Neural progenitor cell (in vitro differentiated cells): Measurements from ENCODE around the gene COG5. TPM values are rescaled to one million over a fixed set of nuclear protein-coding genes. Genes with fewer than 3 reads are reported as not detected.

Source experiments
- DNase-seq: peaks from one replicate; pipeline ENCODE4 v3.0.0-alpha.2; 2016; ENCODE audit warnings: low spot score
- H2AFZ ChIP-seq: fragments of 200-600 bp; sonication (generic); replicated peaks from 2 replicates; pipeline ENCODE4 v1.6.1; 2016; ENCODE audit warnings: antibody characterized with exemption
- H3F3A ChIP-seq: fragments of 200-600 bp; sonication (generic); 2 replicates; pipeline ENCODE4 v1.6.1; 2016; ENCODE audit warnings: antibody characterized with exemption, low read depth
- H3K27ac ChIP-seq: fragments of 200-600 bp; sonication (generic); 2 replicates; pipeline ENCODE4 v1.5.1; 2016; ENCODE audit warnings: mild to moderate bottlenecking
- H3K27me3 ChIP-seq: fragments of 200-600 bp; sonication (generic); 2 replicates; pipeline ENCODE4 v1.6.1; 2016; ENCODE audit warnings: mild to moderate bottlenecking, moderate library complexity
- H3K36me3 ChIP-seq: fragments of 200-600 bp; sonication (generic); 2 replicates; pipeline ENCODE4 v1.5.1; 2016
- H3K4me1 ChIP-seq: fragments of 200-600 bp; sonication (generic); 2 replicates; pipeline ENCODE4 v1.6.1; 2016; ENCODE audit warnings: mixed run types
- H3K4me2 ChIP-seq: fragments of 200-600 bp; sonication (generic); 2 replicates; pipeline ENCODE4 v1.6.1; 2016
- H3K4me3 ChIP-seq: fragments of 200-600 bp; sonication (generic); 2 replicates; pipeline ENCODE4 v1.5.1; 2016
- H3K79me2 ChIP-seq: fragments of 200-600 bp; sonication (generic); 2 replicates; pipeline ENCODE4 v1.6.1; 2016; ENCODE audit warnings: low read depth
- H3K9ac ChIP-seq: fragments of 200-600 bp; sonication (generic); 2 replicates; pipeline ENCODE4 v1.6.1; 2016
- H3K9me3 ChIP-seq: fragments of 200-600 bp; sonication (generic); 2 replicates; pipeline ENCODE4 v1.5.1; 2016; ENCODE audit warnings: low read depth
- H4K20me1 ChIP-seq: fragments of 200-600 bp; sonication (generic); 2 replicates; pipeline ENCODE4 v1.6.1; 2016; ENCODE audit warnings: low read depth
- H3K27ac Mint-ChIP-seq: 3 replicates; pipeline ENCODE4 v1.8.0; 2021; ENCODE audit warnings: mixed read lengths
- H3K27me3 Mint-ChIP-seq: 2 replicates; pipeline ENCODE4 v1.8.0; 2022; ENCODE audit warnings: low read depth, mild to moderate bottlenecking, inconsistent platforms, moderate library complexity, mixed read lengths; ENCODE audit not compliant: insufficient read depth
- H3K36me3 Mint-ChIP-seq: 3 replicates; pipeline ENCODE4 v1.8.0; 2021; ENCODE audit warnings: mixed read lengths
- H3K4me1 Mint-ChIP-seq: 3 replicates; pipeline ENCODE4 v1.8.0; 2021; ENCODE audit warnings: mixed read lengths
- H3K4me3 Mint-ChIP-seq: 3 replicates; pipeline ENCODE4 v1.8.0; 2021; ENCODE audit warnings: mild to moderate bottlenecking, moderate library complexity, mixed read lengths
- H3K9me3 Mint-ChIP-seq: 3 replicates; pipeline ENCODE4 v1.8.0; 2020; ENCODE audit warnings: mixed read lengths
- EZH2 ChIP-seq: fragments of 200-600 bp; sonication (generic); IDR thresholded peaks from 2 replicates; pipeline ENCODE4 v1.6.1; 2017; ENCODE audit warnings: antibody characterized with exemption, mild to moderate bottlenecking, moderate library complexity
- EZH2phosphoT487 ChIP-seq: fragments of 200-600 bp; sonication (generic); IDR thresholded peaks from 2 replicates; pipeline ENCODE4 v1.6.1; 2017; ENCODE audit warnings: antibody characterized with exemption
- total RNA-seq: library from RNA; depleted of rRNA; stranded (reverse); fragments of >200 nt; gene quantifications from 2 replicates; pipeline ENCODE4 v1.2.3, GENCODE V29; 2015; ENCODE audit warnings: low replicate concordance
- TF ChIP-seq, protein P1 (sequence below): fragments of 200-600 bp; sonication (generic); IDR thresholded peaks from 2 replicates; pipeline ENCODE4 v1.5.1; 2017; ENCODE audit warnings: antibody characterized with exemption, mild to moderate bottlenecking

COG5 gene
- total RNA-seq, 1 donor from 2014 or later, result 90.5 TPM

DNA sequence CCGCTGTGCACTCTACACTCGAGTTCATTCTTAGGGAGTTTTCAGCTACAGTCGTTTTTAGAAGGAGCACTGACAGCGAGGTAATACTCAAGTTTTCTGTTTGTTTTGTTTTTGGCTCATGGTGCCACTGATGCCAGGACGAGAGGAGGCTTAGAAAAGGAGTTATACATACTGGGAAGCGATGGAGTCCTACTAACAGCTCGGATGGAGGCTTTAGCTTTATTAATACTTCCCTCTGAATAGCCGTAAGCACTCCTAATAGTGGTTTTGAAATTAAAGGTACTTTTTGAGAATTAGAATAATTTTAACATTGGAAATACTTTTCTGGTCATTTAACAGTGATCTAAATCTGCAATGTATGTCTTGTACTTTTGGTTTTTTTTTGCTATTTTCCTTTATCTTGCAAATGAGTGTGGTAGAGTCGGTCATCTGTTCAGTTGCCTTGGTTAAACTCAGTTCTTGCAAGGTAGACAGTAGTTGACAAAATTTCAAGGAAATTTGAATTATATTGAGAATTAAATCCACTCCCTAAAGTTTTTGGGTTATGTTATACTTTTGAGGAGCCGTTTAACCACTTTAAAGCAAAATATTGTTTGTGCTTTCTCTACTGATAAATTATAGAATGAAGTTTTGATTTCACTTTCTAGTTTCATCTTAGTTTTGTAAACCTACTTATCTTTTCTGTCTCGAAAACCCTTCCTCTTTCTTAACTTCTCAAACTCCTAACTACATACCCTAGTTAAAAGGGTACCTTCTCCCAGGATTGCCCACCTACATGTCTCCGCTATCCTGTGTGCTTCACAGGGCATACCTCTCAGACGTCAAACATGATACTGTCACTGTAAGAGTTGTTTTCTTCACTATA lies 393.4 kb downstream of the COG5 start:
- no peak for DNase-seq
- H2AFZ ChIP-seq, result no peak overlapping the region
- peaks cover 42% of the 10 kb centered on the region for H3K4me1 Mint-ChIP-seq
- H4K20me1 ChIP-seq, result peaks cover 37% of the 10 kb centered on the region
- no peaks in the 10 kb centered on the region for H3K27me3 ChIP-seq
- no peaks in the 10 kb centered on the region for H3K36me3 ChIP-seq
- H3F3A ChIP-seq, result peaks cover 49% of the 10 kb centered on the region
- H3K9me3 Mint-ChIP-seq, result no peaks in the 10 kb centered on the region
- peaks cover 36% of the 10 kb centered on the region for H3K4me1 ChIP-seq
- H3K27ac Mint-ChIP-seq, result peak overlapping the region; percentile 72
- H3K9ac ChIP-seq, result peak overlapping the region; percentile 42
- TF ChIP-seq EZH2phosphoT487 (no peak), EZH2 (no peak)
- TF ChIP-seq, protein P1, sequence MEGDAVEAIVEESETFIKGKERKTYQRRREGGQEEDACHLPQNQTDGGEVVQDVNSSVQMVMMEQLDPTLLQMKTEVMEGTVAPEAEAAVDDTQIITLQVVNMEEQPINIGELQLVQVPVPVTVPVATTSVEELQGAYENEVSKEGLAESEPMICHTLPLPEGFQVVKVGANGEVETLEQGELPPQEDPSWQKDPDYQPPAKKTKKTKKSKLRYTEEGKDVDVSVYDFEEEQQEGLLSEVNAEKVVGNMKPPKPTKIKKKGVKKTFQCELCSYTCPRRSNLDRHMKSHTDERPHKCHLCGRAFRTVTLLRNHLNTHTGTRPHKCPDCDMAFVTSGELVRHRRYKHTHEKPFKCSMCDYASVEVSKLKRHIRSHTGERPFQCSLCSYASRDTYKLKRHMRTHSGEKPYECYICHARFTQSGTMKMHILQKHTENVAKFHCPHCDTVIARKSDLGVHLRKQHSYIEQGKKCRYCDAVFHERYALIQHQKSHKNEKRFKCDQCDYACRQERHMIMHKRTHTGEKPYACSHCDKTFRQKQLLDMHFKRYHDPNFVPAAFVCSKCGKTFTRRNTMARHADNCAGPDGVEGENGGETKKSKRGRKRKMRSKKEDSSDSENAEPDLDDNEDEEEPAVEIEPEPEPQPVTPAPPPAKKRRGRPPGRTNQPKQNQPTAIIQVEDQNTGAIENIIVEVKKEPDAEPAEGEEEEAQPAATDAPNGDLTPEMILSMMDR, result no peak
- peak overlapping the region; percentile 88 for H3K4me2 ChIP-seq
- H3K9me3 ChIP-seq, result no peaks in the 10 kb centered on the region
- no peaks in the 10 kb centered on the region for H3K36me3 Mint-ChIP-seq
- H3K4me3 ChIP-seq, result peak overlapping the region; percentile 85
- peak overlapping the region; percentile 92 for H3K4me3 Mint-ChIP-seq
- peaks cover 54% of the 10 kb centered on the region for H3K79me2 ChIP-seq
- no peaks in the 10 kb centered on the region for H3K27me3 Mint-ChIP-seq
- peak overlapping the region; percentile 99 for H3K27ac ChIP-seq

DNA sequence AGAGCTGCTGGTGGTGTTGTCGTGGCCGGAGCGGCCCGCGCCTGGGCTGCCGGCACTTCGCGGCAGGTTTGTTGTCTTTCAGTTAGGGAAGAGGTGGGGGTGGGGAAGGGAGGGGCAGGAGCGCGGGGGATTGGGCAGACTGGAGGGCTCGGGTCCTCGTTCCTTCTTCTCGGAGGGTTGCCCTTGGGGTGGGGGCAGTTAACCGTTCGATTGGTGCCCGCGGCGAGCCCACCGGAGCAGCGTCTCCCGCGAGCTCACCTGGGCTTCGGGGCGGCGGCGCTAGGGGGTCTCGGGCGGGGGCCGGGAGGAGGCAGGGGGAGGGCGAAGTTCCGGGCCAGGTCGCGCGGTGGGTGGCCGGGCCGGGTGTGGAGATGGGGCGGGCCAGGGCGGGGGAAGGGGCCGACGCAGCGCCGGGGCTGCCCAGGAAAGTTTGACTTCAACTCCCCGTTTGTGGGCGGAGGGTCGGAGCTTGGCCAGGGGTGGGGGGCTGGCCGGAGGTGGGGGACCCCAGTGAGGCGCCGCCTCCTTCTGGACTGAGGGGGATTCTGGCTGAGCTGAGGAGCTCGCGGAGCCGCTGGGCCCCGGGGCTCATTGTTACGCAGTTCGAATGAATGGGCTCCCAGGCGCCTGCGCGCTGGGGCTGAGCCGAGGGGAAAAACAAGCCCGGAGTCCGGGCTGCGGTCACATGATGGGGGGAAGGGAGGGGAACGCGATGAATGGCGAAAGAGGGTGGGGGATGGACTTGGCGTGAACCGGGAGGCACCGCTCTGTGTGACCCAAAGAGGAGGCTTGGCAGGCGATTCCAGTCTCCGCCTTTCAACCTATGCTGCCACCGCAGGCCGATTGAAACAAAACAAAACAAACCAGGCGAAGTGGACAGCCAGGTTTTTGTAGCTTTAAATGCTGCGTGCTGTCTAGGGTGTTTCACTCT lies 394.3 kb downstream of the COG5 start:
- Histone ChIP-seq H3K36me3 (no peaks in the 10 kb centered on the region), H3K79me2 (peaks cover 46% of the 10 kb centered on the region), H3K4me2 (peak overlapping the region; percentile 88), H3F3A (peaks cover 49% of the 10 kb centered on the region), H4K20me1 (peaks cover 31% of the 10 kb centered on the region), H3K9ac (peak overlapping the region; percentile 87), H3K9me3 (no peaks in the 10 kb centered on the region), H3K27me3 (no peaks in the 10 kb centered on the region), H3K4me3 (peak overlapping the region; percentile 85), H3K4me1 (peaks cover 32% of the 10 kb centered on the region), H3K27ac (peak overlapping the region; percentile 99), H2AFZ (peak overlapping the region; percentile 58)
- no peaks in the 10 kb centered on the region for H3K9me3 Mint-ChIP-seq
- DNase-seq, result peak; percentile 98
- no peaks in the 10 kb centered on the region for H3K27me3 Mint-ChIP-seq
- H3K4me3 Mint-ChIP-seq, result peak overlapping the region; percentile 92
- H3K4me1 Mint-ChIP-seq, result peaks cover 38% of the 10 kb centered on the region
- H3K36me3 Mint-ChIP-seq, result no peaks in the 10 kb centered on the region
- TF ChIP-seq EZH2phosphoT487, result no peak
- TF ChIP-seq, protein P1, result no peak
- peak overlapping the region; percentile 91 for H3K27ac Mint-ChIP-seq

DNA sequence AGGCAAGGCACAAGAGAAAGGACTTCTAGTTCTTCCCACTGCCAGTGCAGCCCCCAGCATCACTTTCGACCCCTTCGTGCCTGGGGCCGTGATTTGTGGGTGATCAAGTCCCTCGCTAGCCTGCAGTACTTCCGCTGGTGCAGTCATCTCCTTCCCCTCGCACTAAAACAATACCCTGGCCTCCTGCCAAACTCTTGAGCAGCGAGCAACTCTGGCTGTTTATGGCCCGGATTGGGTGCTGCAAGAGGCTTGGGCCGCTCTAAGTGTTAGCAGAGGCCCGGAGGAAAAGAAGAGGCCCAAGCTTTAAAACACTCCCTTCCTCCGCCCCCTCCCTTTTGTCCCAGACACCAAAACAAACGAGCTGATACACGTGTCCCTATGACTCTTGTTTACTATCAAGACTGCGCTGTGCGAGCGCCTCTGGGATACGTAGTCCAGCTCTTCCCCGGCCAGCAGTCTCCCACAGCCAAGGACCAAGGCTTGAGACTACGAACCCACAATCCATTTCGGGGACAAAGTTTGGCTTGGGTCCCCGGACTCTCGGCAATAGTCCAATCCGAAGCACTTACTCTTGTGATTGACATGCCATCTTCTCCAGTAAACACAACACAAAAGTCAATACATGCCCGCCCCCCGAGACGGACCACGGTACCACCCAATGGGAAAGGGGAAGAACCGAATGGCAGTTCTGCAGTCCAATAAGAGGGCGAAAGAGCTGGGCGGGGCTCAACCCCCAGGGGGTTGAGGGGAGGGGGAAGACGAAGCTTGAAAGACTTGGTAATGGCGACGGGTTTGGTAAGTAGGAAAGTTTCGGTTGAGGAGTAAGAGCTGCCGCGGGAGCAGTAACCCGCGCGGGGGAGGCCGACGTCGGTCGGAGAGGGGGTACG lies 395.2 kb downstream of the COG5 start, which contains the start of gene HBP1:
TSS of gene HBP1 (plus strand) at position 771 of the 887 bp plus-strand sequence. CDS start 10,891 bp downstream, outside the sequence.
- DNase-seq, result peak; percentile 99
- Mint-ChIP-seq H3K4me3 (peak within 1 kb of the TSS; percentile 92), H3K27me3 (no peaks in the 10 kb centered on the region), H3K9me3 (no peaks in the 10 kb centered on the region), H3K4me1 (peaks cover 29% of the 10 kb centered on the region), H3K36me3 (no peaks in the 10 kb centered on the region), H3K27ac (peak within 1 kb of the TSS; percentile 91)
- Histone ChIP-seq H3K4me3 (peak within 1 kb of the TSS; percentile 85), H3K27me3 (no peaks in the 10 kb centered on the region), H3F3A (peaks cover 46% of the 10 kb centered on the region), H3K79me2 (peaks cover 36% of the 10 kb centered on the region), H3K36me3 (no peaks in the 10 kb centered on the region), H2AFZ (peak within 1 kb of the TSS; percentile 98), H3K4me2 (peak within 1 kb of the TSS; percentile 88), H3K9ac (peak within 1 kb of the TSS; percentile 87), H3K9me3 (no peaks in the 10 kb centered on the region), H4K20me1 (peaks cover 21% of the 10 kb centered on the region), H3K4me1 (peaks cover 23% of the 10 kb centered on the region), H3K27ac (peak within 1 kb of the TSS; percentile 99)
- TF ChIP-seq, protein P1, result no peak
- TF ChIP-seq EZH2phosphoT487 (no peak), EZH2 (no peak)
